ENCODE measurements around the gene CDT1.

DNA sequence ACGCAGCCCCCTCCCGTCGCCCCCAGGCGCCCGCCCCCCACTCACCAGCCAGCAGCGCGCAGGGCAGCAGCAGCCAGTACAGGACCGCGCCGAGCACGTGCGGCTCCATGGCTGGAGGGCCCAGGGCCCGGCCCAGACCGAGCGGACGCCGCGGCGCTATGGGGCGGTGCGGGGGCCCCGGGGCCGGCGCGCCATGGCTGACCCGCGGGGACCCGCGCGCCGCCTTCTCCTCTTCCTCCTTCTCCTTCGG is 18.8 kb upstream of the CDT1 start:
- TF ChIP-seq CTCF (IDR thresholded peaks at IDR 0.05) (no peak), POLR2A (IDR thresholded peaks at IDR 0.05) (no peak), POLR2AphosphoS5 (IDR thresholded peaks at IDR 0.05) (no peak)
